LNCAP (cell line): ENCODE data around the gene NKAIN4.
A peak's percentile ranks its signal among the peaks of the same experiment; 100 is the strongest.

Experiments
- TF ChIP-seq, protein P1 (sequence below): fragments of 450-650 bp; IDR thresholded peaks from 2 replicates; pipeline ENCODE4 v1.5.1; 2017; ENCODE audit warnings: mild to moderate bottlenecking

The NKAIN4 gene

GRCh38 chr20:63215101-63216040 is 38.9 kb downstream of the NKAIN4 start:
- TF ChIP-seq, protein P1, sequence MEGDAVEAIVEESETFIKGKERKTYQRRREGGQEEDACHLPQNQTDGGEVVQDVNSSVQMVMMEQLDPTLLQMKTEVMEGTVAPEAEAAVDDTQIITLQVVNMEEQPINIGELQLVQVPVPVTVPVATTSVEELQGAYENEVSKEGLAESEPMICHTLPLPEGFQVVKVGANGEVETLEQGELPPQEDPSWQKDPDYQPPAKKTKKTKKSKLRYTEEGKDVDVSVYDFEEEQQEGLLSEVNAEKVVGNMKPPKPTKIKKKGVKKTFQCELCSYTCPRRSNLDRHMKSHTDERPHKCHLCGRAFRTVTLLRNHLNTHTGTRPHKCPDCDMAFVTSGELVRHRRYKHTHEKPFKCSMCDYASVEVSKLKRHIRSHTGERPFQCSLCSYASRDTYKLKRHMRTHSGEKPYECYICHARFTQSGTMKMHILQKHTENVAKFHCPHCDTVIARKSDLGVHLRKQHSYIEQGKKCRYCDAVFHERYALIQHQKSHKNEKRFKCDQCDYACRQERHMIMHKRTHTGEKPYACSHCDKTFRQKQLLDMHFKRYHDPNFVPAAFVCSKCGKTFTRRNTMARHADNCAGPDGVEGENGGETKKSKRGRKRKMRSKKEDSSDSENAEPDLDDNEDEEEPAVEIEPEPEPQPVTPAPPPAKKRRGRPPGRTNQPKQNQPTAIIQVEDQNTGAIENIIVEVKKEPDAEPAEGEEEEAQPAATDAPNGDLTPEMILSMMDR: peak; percentile 57

DNA sequence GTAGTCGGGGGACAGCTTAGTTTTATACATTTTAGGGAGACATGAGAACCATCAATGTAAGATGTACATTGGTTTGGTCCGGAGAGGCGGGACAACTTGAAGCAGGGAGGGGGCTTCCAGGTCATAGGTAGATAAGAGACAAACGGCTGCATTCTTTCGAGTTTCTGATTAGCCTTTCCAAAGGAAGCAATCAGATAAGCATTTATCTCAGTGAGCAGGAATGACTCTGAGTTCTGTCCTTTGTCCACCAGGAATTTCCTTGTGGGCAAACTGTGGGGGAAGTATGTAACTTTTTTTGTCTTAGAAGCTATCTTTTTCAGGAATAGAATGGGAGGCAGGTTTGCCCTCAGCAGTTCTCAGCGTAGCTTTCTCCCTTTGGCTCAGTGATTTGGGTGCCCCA is 39.7 kb downstream of the NKAIN4 start:
- TF ChIP-seq, protein P1: no peak

DNA sequence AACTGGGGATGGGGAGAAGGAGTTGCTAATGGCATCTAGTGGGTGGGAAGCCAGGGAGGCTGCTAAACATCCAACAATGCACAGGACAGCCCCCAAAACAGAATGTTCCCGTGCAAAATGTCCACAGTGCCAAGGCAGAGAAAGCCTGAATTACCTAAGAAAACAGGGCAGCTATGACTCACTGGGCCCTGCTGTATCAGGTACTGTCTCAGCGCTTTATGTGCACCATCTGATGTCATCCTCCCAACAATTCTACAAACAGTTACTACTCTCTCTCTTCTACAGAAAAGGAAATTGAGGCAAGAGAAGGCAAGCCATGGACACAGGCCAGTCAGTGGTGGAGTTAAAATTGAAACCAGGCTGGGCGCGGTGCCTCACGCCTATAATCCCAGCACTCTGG is 41.5 kb downstream of the NKAIN4 start:
- TF ChIP-seq, protein P1: no peak

- TF ChIP-seq, protein P1: no peak
These were observed 41.9 kb downstream of the NKAIN4 start for GRCh38 chr20:63212393-63212730.

- TF ChIP-seq, protein P1: no peak
These were observed 44.2 kb downstream of the NKAIN4 start for GRCh38 chr20:63210011-63210605.

DNA sequence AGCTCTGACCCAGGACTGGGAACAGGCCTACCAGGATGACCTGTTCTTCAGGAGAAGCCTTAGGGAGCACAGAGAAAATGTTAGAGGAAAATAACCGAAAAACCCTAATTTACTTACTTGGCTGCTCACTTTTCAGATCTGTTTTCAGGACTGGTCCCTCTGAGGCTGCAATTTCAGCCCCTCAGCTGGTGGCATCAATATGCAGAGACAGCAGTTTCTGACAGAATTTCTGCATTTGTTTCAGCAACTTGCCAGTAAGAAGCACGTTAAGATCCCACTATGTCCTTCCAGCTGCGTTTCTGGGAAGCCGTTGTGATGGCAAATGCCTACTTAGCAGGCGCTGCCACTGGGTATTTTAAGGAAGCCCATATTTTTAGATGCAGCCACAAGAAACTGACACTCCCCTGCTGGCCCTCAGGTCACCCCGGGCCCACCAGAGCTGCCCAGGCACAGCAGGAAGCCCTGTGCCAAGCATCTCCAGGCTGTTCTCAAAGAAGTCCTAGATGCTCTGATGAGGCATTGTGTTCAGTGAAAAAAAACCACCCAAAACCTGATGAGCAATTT is 45.8 kb downstream of the NKAIN4 start:
- TF ChIP-seq, protein P1: no peak

DNA sequence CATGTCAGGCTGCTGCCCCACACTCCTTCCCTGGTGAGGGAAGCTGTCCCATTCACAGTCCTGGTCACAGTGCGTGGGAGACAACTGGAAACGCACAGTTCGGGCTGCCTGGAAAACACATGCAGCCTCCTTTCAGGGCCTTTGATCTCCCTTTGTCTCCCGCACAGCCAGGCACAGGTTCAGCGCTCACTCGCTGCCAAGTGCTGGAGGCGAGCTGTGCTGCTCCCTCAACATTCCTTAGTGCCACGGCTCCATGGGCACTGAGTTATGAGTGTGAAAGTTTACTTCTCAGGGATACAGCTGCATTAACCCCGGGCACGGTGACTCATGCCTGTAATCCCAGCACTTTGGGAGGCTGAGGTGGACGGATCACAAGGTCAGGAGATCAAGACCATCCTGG is 47.4 kb downstream of the NKAIN4 start:
- TF ChIP-seq, protein P1: no peak
